Lower leg skin (tissue), 3 donors: ENCODE data around the gene TNS3.

Source experiments
- POLR2A ChIP-seq, 2 donors: fragments of 450-650 bp; IDR thresholded peaks; one replicate each; pipeline ENCODE4 v1.6.1; 2016 to 2017; ENCODE audit warnings: antibody characterized with exemption in 2 of 2, mild to moderate bottlenecking in 1 of 2, moderate library complexity in 1 of 2
- TF ChIP-seq, protein P1 (sequence below), 3 donors: fragments of 450-650 bp; IDR thresholded peaks; one replicate each; pipeline ENCODE4 v1.5.1; 2016; ENCODE audit warnings: antibody characterized with exemption in 3 of 3, mild to moderate bottlenecking in 3 of 3, moderate library complexity in 2 of 3

DNA sequence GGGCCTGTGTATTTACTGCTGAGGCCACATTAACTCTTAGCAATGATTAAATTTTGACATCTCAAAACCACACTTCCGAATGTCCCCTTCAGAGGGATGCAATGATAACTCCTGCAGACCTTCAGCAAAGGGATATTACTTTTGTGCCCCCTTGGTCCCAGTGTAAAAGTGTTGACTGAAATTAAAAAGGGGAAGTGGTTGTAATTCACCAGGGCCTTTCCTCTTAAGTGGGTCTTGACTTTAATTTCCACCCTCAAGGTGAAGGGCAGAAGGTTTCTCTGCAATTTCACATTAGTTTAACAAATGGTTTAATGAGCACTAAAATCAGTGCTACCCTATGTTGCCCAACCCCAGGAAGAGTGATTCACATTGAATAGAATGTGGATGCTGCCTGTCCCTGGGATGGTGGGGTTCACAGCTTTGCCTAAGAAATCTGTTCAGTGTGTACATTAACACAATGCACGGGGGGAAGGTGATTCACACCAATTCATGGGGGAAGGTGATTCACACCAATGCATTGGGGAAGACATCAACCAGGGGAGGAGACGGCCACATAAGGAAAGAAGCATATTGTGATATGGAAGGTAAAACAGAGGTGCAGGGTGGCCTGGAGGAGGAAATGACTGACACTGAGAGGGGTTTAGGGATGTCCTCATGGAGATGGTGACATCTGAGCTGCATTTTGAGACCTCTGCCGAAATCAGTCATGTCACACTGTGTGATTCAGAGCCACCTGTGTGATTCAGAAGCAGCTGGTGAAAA lies 19.4 kb upstream of the TNS3 start:
- TF ChIP-seq, protein P1, sequence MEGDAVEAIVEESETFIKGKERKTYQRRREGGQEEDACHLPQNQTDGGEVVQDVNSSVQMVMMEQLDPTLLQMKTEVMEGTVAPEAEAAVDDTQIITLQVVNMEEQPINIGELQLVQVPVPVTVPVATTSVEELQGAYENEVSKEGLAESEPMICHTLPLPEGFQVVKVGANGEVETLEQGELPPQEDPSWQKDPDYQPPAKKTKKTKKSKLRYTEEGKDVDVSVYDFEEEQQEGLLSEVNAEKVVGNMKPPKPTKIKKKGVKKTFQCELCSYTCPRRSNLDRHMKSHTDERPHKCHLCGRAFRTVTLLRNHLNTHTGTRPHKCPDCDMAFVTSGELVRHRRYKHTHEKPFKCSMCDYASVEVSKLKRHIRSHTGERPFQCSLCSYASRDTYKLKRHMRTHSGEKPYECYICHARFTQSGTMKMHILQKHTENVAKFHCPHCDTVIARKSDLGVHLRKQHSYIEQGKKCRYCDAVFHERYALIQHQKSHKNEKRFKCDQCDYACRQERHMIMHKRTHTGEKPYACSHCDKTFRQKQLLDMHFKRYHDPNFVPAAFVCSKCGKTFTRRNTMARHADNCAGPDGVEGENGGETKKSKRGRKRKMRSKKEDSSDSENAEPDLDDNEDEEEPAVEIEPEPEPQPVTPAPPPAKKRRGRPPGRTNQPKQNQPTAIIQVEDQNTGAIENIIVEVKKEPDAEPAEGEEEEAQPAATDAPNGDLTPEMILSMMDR (IDR thresholded peaks at IDR 0.05) = no peak
- no peak for TF ChIP-seq POLR2A (IDR thresholded peaks at IDR 0.05)
